ENCODE data around the gene NACA2.

DNA sequence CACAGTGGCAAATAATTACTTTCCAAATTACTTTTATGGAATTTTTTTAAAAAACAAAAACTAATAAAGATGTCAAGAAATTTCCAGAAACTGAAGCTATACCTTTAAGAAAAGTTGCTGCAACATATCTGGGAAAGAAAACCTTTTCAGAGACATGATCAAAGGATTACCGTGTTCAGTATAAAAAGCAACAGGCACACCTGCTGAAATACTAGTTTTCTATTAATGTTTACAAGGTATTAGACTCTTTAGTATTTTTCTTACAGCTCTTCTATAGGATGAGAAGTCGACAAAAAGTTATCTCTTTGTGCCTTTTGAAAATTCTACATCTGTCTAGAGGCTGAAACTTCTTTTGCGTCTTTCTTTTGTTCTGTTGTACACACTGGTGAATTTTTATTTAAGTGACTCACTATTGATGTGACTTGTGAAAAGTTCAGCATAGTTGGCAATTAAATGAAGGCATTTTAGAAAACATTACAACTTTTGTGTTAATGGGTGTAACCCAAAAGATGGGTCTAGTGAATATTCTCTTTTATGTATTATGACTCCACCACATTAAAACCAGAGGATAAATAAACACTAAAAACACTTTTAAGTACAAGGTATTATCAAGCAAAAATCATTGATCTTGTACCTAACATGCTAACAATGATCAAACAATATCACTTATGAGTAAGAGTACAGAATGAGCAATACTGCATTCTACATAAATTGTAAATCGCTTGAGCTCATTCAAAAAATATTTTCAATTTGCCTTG is 23.8 kb downstream of the NACA2 start:
- TF ChIP-seq JUND (IDR thresholded peaks at IDR 0.05), result no peak
- TF ChIP-seq CTCF (IDR thresholded peaks at IDR 0.05; ENCODE audit: low read depth, low read length, missing input control), result no peak
- TF ChIP-seq EGR1 (IDR thresholded peaks at IDR 0.05; ENCODE audit: low read depth in 2 of 2), result no peak
- TF ChIP-seq TAF1 (conservative IDR thresholded peaks at IDR 0.05), result peak; percentile 5
- TF ChIP-seq MAX (IDR thresholded peaks at IDR 0.05), result no peak
